ENCODE data around the gene EIF3B.
"Not testable (repeated sequence)": the region's sequence is repeated elsewhere in the genome, so short reads cannot be mapped to it uniquely, and the experiment has no call there.

Gene EIF3B

GRCh38 chr7:2358968-2359527, 4.4 kb downstream of the EIF3B start:
- H3K36me3 Mint-ChIP-seq (ENCODE audit: low read depth): peaks cover 70% of the 10 kb centered on the region
- H3K27me3 Mint-ChIP-seq: no peaks in the 10 kb centered on the region
- H3K4me1 Mint-ChIP-seq (ENCODE audit: low read depth): peaks cover 45% of the 10 kb centered on the region
- H3K9me3 Mint-ChIP-seq: no peaks in the 10 kb centered on the region
- peak overlapping the region; percentile 39 for H3K4me3 Mint-ChIP-seq
- no peak overlapping the region for H3K27ac Mint-ChIP-seq

GRCh38 chr7:2359610-2360009, 5.0 kb downstream of the EIF3B start:
- Mint-ChIP-seq H3K27ac (no peak overlapping the region), H3K4me3 (no peak overlapping the region), H3K27me3 (no peaks in the 10 kb centered on the region), H3K36me3 (ENCODE audit: low read depth) (peaks cover 75% of the 10 kb centered on the region), H3K9me3 (no peaks in the 10 kb centered on the region), H3K4me1 (ENCODE audit: low read depth) (peaks cover 40% of the 10 kb centered on the region)

- H3K9me3 Mint-ChIP-seq: no peaks in the 10 kb centered on the region
- peaks cover 81% of the 10 kb centered on the region for H3K36me3 Mint-ChIP-seq (ENCODE audit: low read depth)
- no peak overlapping the region for H3K4me3 Mint-ChIP-seq
- H3K27ac Mint-ChIP-seq: no peak overlapping the region
- H3K4me1 Mint-ChIP-seq (ENCODE audit: low read depth): peaks cover 40% of the 10 kb centered on the region
- H3K27me3 Mint-ChIP-seq: no peaks in the 10 kb centered on the region
Observed at GRCh38 chr7:2360796-2361195, 6.2 kb downstream of the EIF3B start.

GRCh38 chr7:2362385-2363088, 7.9 kb downstream of the EIF3B start:
- peaks cover 26% of the 10 kb centered on the region for H3K4me1 Mint-ChIP-seq (ENCODE audit: low read depth)
- H3K9me3 Mint-ChIP-seq: no peaks in the 10 kb centered on the region
- H3K4me3 Mint-ChIP-seq: no peak overlapping the region
- no peaks in the 10 kb centered on the region for H3K27me3 Mint-ChIP-seq
- peaks cover 87% of the 10 kb centered on the region for H3K36me3 Mint-ChIP-seq (ENCODE audit: low read depth)
- H3K27ac Mint-ChIP-seq: no peak overlapping the region

GRCh38 chr7:2369139-2369538, 14.5 kb downstream of the EIF3B start:
- Mint-ChIP-seq H3K27ac (no peak overlapping the region), H3K27me3 (no peaks in the 10 kb centered on the region), H3K4me1 (ENCODE audit: low read depth) (no peaks in the 10 kb centered on the region), H3K4me3 (no peak overlapping the region), H3K9me3 (no peaks in the 10 kb centered on the region), H3K36me3 (ENCODE audit: low read depth) (peaks cover 82% of the 10 kb centered on the region)

GRCh38 chr7:2371329-2371728, 16.7 kb downstream of the EIF3B start:
- peaks cover 83% of the 10 kb centered on the region for H3K36me3 Mint-ChIP-seq (ENCODE audit: low read depth)
- H3K27ac Mint-ChIP-seq: no peak overlapping the region
- no peaks in the 10 kb centered on the region for H3K27me3 Mint-ChIP-seq
- H3K9me3 Mint-ChIP-seq: no peaks in the 10 kb centered on the region
- H3K4me3 Mint-ChIP-seq: no peak overlapping the region
- H3K4me1 Mint-ChIP-seq (ENCODE audit: low read depth): no peaks in the 10 kb centered on the region

- no peak overlapping the region for H3K27ac Mint-ChIP-seq
- H3K4me1 Mint-ChIP-seq (ENCODE audit: low read depth): no peaks in the 10 kb centered on the region
- H3K4me3 Mint-ChIP-seq: no peak overlapping the region
- H3K36me3 Mint-ChIP-seq (ENCODE audit: low read depth): peaks cover 82% of the 10 kb centered on the region
- no peaks in the 10 kb centered on the region for H3K27me3 Mint-ChIP-seq
- H3K9me3 Mint-ChIP-seq: no peaks in the 10 kb centered on the region
Observed at GRCh38 chr7:2372724-2373123, 18.1 kb downstream of the EIF3B start.

GRCh38 chr7:2373124-2373556, 18.5 kb downstream of the EIF3B start:
- H3K27ac Mint-ChIP-seq: no peak overlapping the region
- H3K27me3 Mint-ChIP-seq: no peaks in the 10 kb centered on the region
- H3K36me3 Mint-ChIP-seq (ENCODE audit: low read depth): peaks cover 85% of the 10 kb centered on the region
- no peak overlapping the region for H3K4me3 Mint-ChIP-seq
- H3K4me1 Mint-ChIP-seq (ENCODE audit: low read depth): no peaks in the 10 kb centered on the region
- no peaks in the 10 kb centered on the region for H3K9me3 Mint-ChIP-seq

- H3K4me1 Mint-ChIP-seq (ENCODE audit: low read depth): no peaks in the 10 kb centered on the region
- no peak overlapping the region for H3K4me3 Mint-ChIP-seq
- peaks cover 85% of the 10 kb centered on the region for H3K36me3 Mint-ChIP-seq (ENCODE audit: low read depth)
- no peak overlapping the region for H3K27ac Mint-ChIP-seq
- H3K27me3 Mint-ChIP-seq: no peaks in the 10 kb centered on the region
- no peaks in the 10 kb centered on the region for H3K9me3 Mint-ChIP-seq
Observed at GRCh38 chr7:2373646-2374045, 19.0 kb downstream of the EIF3B start.

- H3K27ac Mint-ChIP-seq: no peak overlapping the region
- no peaks in the 10 kb centered on the region for H3K9me3 Mint-ChIP-seq
- H3K4me3 Mint-ChIP-seq: no peak overlapping the region
- H3K27me3 Mint-ChIP-seq: no peaks in the 10 kb centered on the region
- no peaks in the 10 kb centered on the region for H3K4me1 Mint-ChIP-seq (ENCODE audit: low read depth)
- H3K36me3 Mint-ChIP-seq (ENCODE audit: low read depth): peaks cover 85% of the 10 kb centered on the region
Observed at GRCh38 chr7:2374401-2374800, 19.8 kb downstream of the EIF3B start.

GRCh38 chr7:2374830-2375728, 20.5 kb downstream of the EIF3B start:
- Mint-ChIP-seq H3K9me3 (no peaks in the 10 kb centered on the region), H3K27me3 (no peaks in the 10 kb centered on the region), H3K36me3 (ENCODE audit: low read depth) (peaks cover 89% of the 10 kb centered on the region), H3K27ac (peak overlapping the region; percentile 68), H3K4me1 (ENCODE audit: low read depth) (no peaks in the 10 kb centered on the region), H3K4me3 (no peak overlapping the region)

- H3K9me3 Mint-ChIP-seq: no peaks in the 10 kb centered on the region
- no peak overlapping the region for H3K4me3 Mint-ChIP-seq
- H3K27me3 Mint-ChIP-seq: no peaks in the 10 kb centered on the region
- no peak overlapping the region for H3K27ac Mint-ChIP-seq
- peaks cover 94% of the 10 kb centered on the region for H3K36me3 Mint-ChIP-seq (ENCODE audit: low read depth)
- no peaks in the 10 kb centered on the region for H3K4me1 Mint-ChIP-seq (ENCODE audit: low read depth)
Observed at GRCh38 chr7:2376351-2377154, 21.9 kb downstream of the EIF3B start.

GRCh38 chr7:2377492-2377891, 22.9 kb downstream of the EIF3B start:
- H3K27me3 Mint-ChIP-seq; H3K27ac Mint-ChIP-seq; H3K9me3 Mint-ChIP-seq; H3K4me3 Mint-ChIP-seq; H3K4me1 Mint-ChIP-seq (ENCODE audit: low read depth): not testable (repeated sequence)
- H3K36me3 Mint-ChIP-seq (ENCODE audit: low read depth): peaks cover 90% of the 10 kb centered on the region

- not testable (repeated sequence) for H3K9me3 Mint-ChIP-seq; H3K27me3 Mint-ChIP-seq; H3K27ac Mint-ChIP-seq; H3K4me3 Mint-ChIP-seq; H3K4me1 Mint-ChIP-seq (ENCODE audit: low read depth)
- peaks cover 84% of the 10 kb centered on the region for H3K36me3 Mint-ChIP-seq (ENCODE audit: low read depth)
Observed at GRCh38 chr7:2378125-2378524, 23.5 kb downstream of the EIF3B start.
